DND-41 (cell line): ENCODE measurements around the gene KNDC1.

Experiments used
- CTCF ChIP-seq: IDR thresholded peaks from 2 replicates; pipeline ENCODE4 v1.5.1; 2012; ENCODE audit warnings: borderline replicate concordance, low read length, moderate library complexity, mild to moderate bottlenecking; ENCODE audit not compliant: poor library complexity, severe bottlenecking; ENCODE audit errors: extremely low read depth
- EZH2 ChIP-seq: IDR thresholded peaks from 3 replicates; pipeline ENCODE4 v1.6.1; 2012; ENCODE audit warnings: borderline replicate concordance, low read depth, mild to moderate bottlenecking, moderate library complexity, low read length, inconsistent platforms; ENCODE audit not compliant: severe bottlenecking

GRCh38 chr10:133180965-133181639, 21.1 kb downstream of the KNDC1 start:
- no peak for TF ChIP-seq CTCF
- no peak for TF ChIP-seq EZH2
